ENCODE data around the gene DNAH17. TPM values are rescaled to one million over a fixed set of nuclear protein-coding genes. Genes with fewer than 3 reads are reported as not detected.

Gene DNAH17
- total RNA-seq, 4 donors from 2014 or later, result 0.22 to 0.51 TPM; not detected in 2

DNA sequence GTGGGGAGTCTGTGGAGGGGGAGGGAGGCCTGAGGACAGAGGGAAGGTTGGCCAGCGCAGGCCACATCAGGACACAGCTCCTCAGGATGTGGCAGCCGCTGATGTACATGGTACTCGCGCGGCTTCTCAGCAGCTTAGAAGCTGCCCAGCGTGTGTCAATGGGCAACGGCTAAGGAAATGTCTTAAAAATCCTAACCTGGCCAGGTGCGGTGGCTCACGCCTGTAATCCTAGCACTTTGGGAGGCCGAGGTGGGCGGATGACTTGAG is 145.6 kb downstream of the DNAH17 start:
- TF ChIP-seq CTCF (IDR thresholded peaks at IDR 0.05; ENCODE audit: low read depth), result no peak

DNA sequence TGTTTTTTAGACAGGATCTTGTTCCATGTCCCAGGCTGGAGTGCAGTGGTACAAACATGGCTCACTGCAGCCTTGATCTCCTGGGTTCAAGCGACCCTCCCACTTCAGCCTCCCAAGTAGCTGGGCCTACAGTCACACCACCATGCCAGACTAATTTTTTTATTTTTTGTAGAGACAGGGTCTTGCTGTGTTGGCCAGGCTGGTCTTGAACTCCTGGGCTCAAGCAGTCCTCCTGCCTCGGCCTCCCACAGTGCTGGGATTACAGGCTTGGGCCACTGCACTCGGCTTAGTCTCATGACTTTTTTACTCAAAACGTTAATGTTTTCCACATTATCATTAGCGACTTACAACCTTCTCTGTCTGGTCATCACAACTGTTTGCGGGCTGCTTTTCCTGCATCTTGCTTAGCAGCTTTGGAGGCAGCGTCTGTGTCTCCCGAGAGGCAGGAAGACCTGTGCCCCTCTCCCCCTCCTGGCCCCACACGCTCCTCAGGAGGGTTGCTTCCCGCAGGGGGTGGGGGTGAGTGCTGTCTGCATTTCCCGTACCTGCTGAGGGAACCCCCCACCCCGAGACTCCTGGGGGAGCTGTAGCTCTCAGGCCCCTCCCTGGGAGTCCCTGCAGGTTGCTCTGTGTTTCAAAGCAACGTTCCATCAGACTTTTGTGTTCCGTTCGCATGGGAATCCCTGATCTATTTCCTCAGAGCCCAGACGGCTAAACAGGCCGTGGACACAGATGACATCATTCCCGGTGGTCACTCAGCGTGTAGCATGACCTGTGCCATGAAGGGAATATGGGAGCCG is 146.1 kb downstream of the DNAH17 start:
- no peak for TF ChIP-seq CTCF (IDR thresholded peaks at IDR 0.05; ENCODE audit: low read depth)

GRCh38 chr17:78429618-78429995 is 147.6 kb downstream of the DNAH17 start:
- no peak for TF ChIP-seq CTCF (IDR thresholded peaks at IDR 0.05; ENCODE audit: low read depth)

GRCh38 chr17:78428836-78429617 is 148.2 kb downstream of the DNAH17 start:
- no peak for TF ChIP-seq CTCF (IDR thresholded peaks at IDR 0.05; ENCODE audit: low read depth)

DNA sequence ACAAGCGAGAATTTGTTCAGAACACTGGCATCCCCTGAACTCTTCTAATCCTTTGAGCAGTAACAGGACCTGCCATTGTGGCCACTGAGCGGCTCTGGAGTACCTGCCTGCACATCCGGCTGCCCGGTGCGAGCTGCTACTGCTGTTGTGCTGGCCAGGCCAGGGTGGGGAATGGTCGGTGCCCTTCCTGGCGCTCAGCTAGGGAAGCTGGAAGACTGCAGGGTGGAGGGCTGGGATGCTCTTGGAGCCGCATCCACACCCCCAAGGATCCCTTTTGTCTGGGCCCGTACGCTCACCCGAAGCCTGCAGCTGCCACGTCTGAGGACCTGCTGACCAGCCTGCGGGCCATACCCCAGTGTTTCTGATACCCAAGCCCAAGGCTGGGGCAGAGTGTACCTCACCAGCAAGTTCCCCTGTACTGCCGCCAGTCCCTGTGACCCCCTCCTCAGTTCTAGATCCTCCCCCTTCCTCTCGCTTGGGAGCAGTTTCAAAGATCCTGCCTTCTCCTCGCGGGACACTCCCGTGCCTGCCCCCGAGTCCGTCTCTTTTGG is 149.1 kb downstream of the DNAH17 start:
- no peak for TF ChIP-seq CTCF (IDR thresholded peaks at IDR 0.05; ENCODE audit: low read depth)

DNA sequence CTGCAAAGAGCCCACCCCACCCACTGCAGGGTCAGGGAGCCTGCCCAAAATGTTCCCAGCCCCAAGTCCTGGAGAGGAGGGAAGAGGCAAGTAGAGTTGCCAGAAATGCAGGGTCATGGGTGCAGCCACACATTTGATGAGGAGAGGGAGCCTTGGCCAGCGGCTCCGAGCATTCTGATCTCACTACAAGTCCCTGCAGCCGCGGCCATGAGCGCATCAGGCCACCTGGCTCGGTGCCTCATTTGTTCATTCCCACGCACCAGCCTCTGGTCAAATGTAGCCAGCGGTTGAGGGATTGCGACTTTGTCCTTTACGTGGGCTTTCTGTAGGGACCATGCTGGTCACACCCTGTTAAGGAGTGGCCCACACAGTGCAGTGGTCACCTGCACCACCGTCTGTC is 150.1 kb downstream of the DNAH17 start:
- TF ChIP-seq CTCF (IDR thresholded peaks at IDR 0.05; ENCODE audit: low read depth), result no peak

GRCh38 chr17:78426293-78426879 is 150.8 kb downstream of the DNAH17 start:
- TF ChIP-seq CTCF (IDR thresholded peaks at IDR 0.05; ENCODE audit: low read depth), result no peak

Measured in subcutaneous adipose tissue (tissue), 4 donors.